ENCODE results near the gene SLC6A6.

SLC6A6 gene

GRCh38 chr3:14490831-14491230, 88.4 kb downstream of the SLC6A6 start:
- no peak overlapping the region for H3K4me3 ChIP-seq (ENCODE audit: insufficient read depth, low read length, poor library complexity, severe bottlenecking)
- H4K20me1 ChIP-seq (ENCODE audit: low read depth, low read length), result no peaks in the 10 kb centered on the region
- no peak overlapping the region for H3K9ac ChIP-seq (ENCODE audit: low read length)
- H3K27me3 ChIP-seq (ENCODE audit: low read length), result no peaks in the 10 kb centered on the region
- H2AFZ ChIP-seq (ENCODE audit: low read depth, low read length, severe bottlenecking), result no peak overlapping the region
- H3K4me2 ChIP-seq (ENCODE audit: low read depth, low read length, poor library complexity, severe bottlenecking), result no peak overlapping the region
- H3K27ac ChIP-seq (ENCODE audit: low read depth, low read length), result no peak overlapping the region
- TF ChIP-seq CTCF (IDR thresholded peaks at IDR 0.05; ENCODE audit: insufficient read depth, low read length, poor library complexity, severe bottlenecking) (no peak), EZH2phosphoT487 (conservative IDR thresholded peaks at IDR 0.05; ENCODE audit: low read length) (no peak)
- no peaks in the 10 kb centered on the region for H3K79me2 ChIP-seq (ENCODE audit: insufficient read depth, low read length)
- H3K9me2 ChIP-seq (replicated peaks; ENCODE audit: insufficient read depth, low read length), result no peaks in the 10 kb centered on the region
- no peaks in the 10 kb centered on the region for H3K9me3 ChIP-seq (ENCODE audit: insufficient read depth, low read length)
- H3K36me3 ChIP-seq (ENCODE audit: low read length), result no peaks in the 10 kb centered on the region
- no peaks in the 10 kb centered on the region for H3F3A ChIP-seq (ENCODE audit: insufficient read depth)

GRCh38 chr3:14491396-14492190, 89.2 kb downstream of the SLC6A6 start:
- H3F3A ChIP-seq (ENCODE audit: insufficient read depth), result no peaks in the 10 kb centered on the region
- TF ChIP-seq EZH2phosphoT487 (conservative IDR thresholded peaks at IDR 0.05; ENCODE audit: low read length), result no peak
- TF ChIP-seq CTCF (IDR thresholded peaks at IDR 0.05; ENCODE audit: insufficient read depth, low read length, poor library complexity, severe bottlenecking), result no peak
- H3K9ac ChIP-seq (ENCODE audit: low read length), result no peak overlapping the region
- H3K9me3 ChIP-seq (ENCODE audit: insufficient read depth, low read length), result no peaks in the 10 kb centered on the region
- H3K27ac ChIP-seq (ENCODE audit: low read depth, low read length), result no peak overlapping the region
- H3K36me3 ChIP-seq (ENCODE audit: low read length), result no peaks in the 10 kb centered on the region
- no peaks in the 10 kb centered on the region for H3K9me2 ChIP-seq (replicated peaks; ENCODE audit: insufficient read depth, low read length)
- H3K4me2 ChIP-seq (ENCODE audit: low read depth, low read length, poor library complexity, severe bottlenecking), result no peak overlapping the region
- H2AFZ ChIP-seq (ENCODE audit: low read depth, low read length, severe bottlenecking), result no peak overlapping the region
- H3K79me2 ChIP-seq (ENCODE audit: insufficient read depth, low read length), result no peaks in the 10 kb centered on the region
- no peaks in the 10 kb centered on the region for H4K20me1 ChIP-seq (ENCODE audit: low read depth, low read length)
- H3K4me3 ChIP-seq (ENCODE audit: insufficient read depth, low read length, poor library complexity, severe bottlenecking), result no peak overlapping the region
- no peaks in the 10 kb centered on the region for H3K27me3 ChIP-seq (ENCODE audit: low read length)

- H2AFZ ChIP-seq (ENCODE audit: low read depth, low read length, severe bottlenecking), result no peak overlapping the region
- no peaks in the 10 kb centered on the region for H3K9me2 ChIP-seq (replicated peaks; ENCODE audit: insufficient read depth, low read length)
- H3F3A ChIP-seq (ENCODE audit: insufficient read depth), result no peaks in the 10 kb centered on the region
- no peaks in the 10 kb centered on the region for H4K20me1 ChIP-seq (ENCODE audit: low read depth, low read length)
- no peaks in the 10 kb centered on the region for H3K9me3 ChIP-seq (ENCODE audit: insufficient read depth, low read length)
- no peak overlapping the region for H3K9ac ChIP-seq (ENCODE audit: low read length)
- H3K4me2 ChIP-seq (ENCODE audit: low read depth, low read length, poor library complexity, severe bottlenecking), result no peak overlapping the region
- H3K4me3 ChIP-seq (ENCODE audit: insufficient read depth, low read length, poor library complexity, severe bottlenecking), result no peak overlapping the region
- no peaks in the 10 kb centered on the region for H3K79me2 ChIP-seq (ENCODE audit: insufficient read depth, low read length)
- no peaks in the 10 kb centered on the region for H3K27me3 ChIP-seq (ENCODE audit: low read length)
- H3K36me3 ChIP-seq (ENCODE audit: low read length), result no peaks in the 10 kb centered on the region
- no peak for TF ChIP-seq CTCF (IDR thresholded peaks at IDR 0.05; ENCODE audit: insufficient read depth, low read length, poor library complexity, severe bottlenecking)
- TF ChIP-seq EZH2phosphoT487 (conservative IDR thresholded peaks at IDR 0.05; ENCODE audit: low read length), result no peak
- no peak overlapping the region for H3K27ac ChIP-seq (ENCODE audit: low read depth, low read length)
These were observed 90.8 kb downstream of the SLC6A6 start for GRCh38 chr3:14492948-14493881.

All from SU-DHL-6 (cell line).